Peyer's patch (tissue), 4 donors: Measurements from ENCODE around the gene CAPN3. TPM values are rescaled to one million over a fixed set of nuclear protein-coding genes. Genes with fewer than 3 reads are reported as not detected.

ENCODE experiments used
- DNase-seq, 3 donors: peaks; one replicate each; pipeline ENCODE4 v3.0.0-alpha.2; 2017 to 2019
- H3K27ac ChIP-seq, 4 donors: fragments of 200-600 bp; sonication (generic); one replicate each; pipeline ENCODE4 v1.5.1; 2016 to 2019
- H3K27me3 ChIP-seq, 2 donors: fragments of 200-600 bp; sonication (generic); one replicate each; pipeline ENCODE4 v1.5.1; 2019
- H3K36me3 ChIP-seq, 3 donors: fragments of 200-600 bp; sonication (generic); one replicate each; pipeline ENCODE4 v1.5.1; 2016 to 2019
- H3K4me1 ChIP-seq, 4 donors: fragments of 200-600 bp; sonication (generic); one replicate each; pipeline ENCODE4 v1.5.1; 2016 to 2019
- H3K4me3 ChIP-seq, 4 donors: fragments of 200-600 bp; sonication (generic); 1 replicate in 3 of 4; 2 replicates in 1 of 4; pipeline ENCODE4 v1.5.1; 2016 to 2019; ENCODE audit warnings: mild to moderate bottlenecking in 1 of 4
- H3K9me3 ChIP-seq, 4 donors: fragments of 200-600 bp; sonication (generic); one replicate each; pipeline ENCODE4 v1.5.1; 2016 to 2019; ENCODE audit warnings: mild to moderate bottlenecking in 1 of 4
- CTCF ChIP-seq, 6 experiments: fragments of 450-650 bp in 4 of 6; fragments of 200-600 bp in 2 of 6; sonication (generic) in 1 of 6; IDR thresholded peaks; one replicate each; pipeline ENCODE4 v1.5.1; 2017 to 2019; ENCODE audit warnings: antibody characterized with exemption in 6 of 6, mild to moderate bottlenecking in 3 of 6, moderate library complexity in 1 of 6
- POLR2A ChIP-seq, 2 donors: fragments of 450-650 bp; IDR thresholded peaks; one replicate each; pipeline ENCODE4 v1.5.1; 2017; ENCODE audit warnings: antibody characterized with exemption in 2 of 2, mild to moderate bottlenecking in 2 of 2, moderate library complexity in 2 of 2
- total RNA-seq, 4 donors: library from RNA; depleted of rRNA; stranded (reverse); fragments of >200 nt; gene quantifications; one replicate each; pipeline ENCODE4 v1.1.0, GENCODE V29; 2016

Gene CAPN3
- total RNA-seq, 4 donors from 2014 or later = 9.1 to 76.7 (median 17.7) TPM

GRCh38 chr15:42450425-42450790 is 91.1 kb downstream of the CAPN3 start:
- H3K27ac ChIP-seq = no peak overlapping the region
- no peak for TF ChIP-seq POLR2A (IDR thresholded peaks at IDR 0.05)
- no peak for TF ChIP-seq CTCF (IDR thresholded peaks at IDR 0.05)
- no peaks in the 10 kb centered on the region for H3K4me1 ChIP-seq
- no peak overlapping the region for H3K4me3 ChIP-seq
- DNase-seq = no peak
- H3K9me3 ChIP-seq = no peaks in the 10 kb centered on the region
- peaks cover 0 to 60% (median 2%) of the 10 kb centered on the region in 3 donors for H3K36me3 ChIP-seq
- H3K27me3 ChIP-seq = no peaks in the 10 kb centered on the region

- DNase-seq = no peak
- Histone ChIP-seq H3K36me3 (peaks cover 0 to 28% (median 2%) of the 10 kb centered on the region in 3 donors), H3K4me3 (no peak overlapping the region), H3K27me3 (no peaks in the 10 kb centered on the region), H3K27ac (no peak overlapping the region), H3K9me3 (no peaks in the 10 kb centered on the region), H3K4me1 (peaks cover 0 to 7% (median 0%) of the 10 kb centered on the region in 4 donors)
- TF ChIP-seq CTCF (IDR thresholded peaks at IDR 0.05) = no peak
- no peak for TF ChIP-seq POLR2A (IDR thresholded peaks at IDR 0.05)
Measured at GRCh38 chr15:42453826-42454225, 94.5 kb downstream of the CAPN3 start.

DNA sequence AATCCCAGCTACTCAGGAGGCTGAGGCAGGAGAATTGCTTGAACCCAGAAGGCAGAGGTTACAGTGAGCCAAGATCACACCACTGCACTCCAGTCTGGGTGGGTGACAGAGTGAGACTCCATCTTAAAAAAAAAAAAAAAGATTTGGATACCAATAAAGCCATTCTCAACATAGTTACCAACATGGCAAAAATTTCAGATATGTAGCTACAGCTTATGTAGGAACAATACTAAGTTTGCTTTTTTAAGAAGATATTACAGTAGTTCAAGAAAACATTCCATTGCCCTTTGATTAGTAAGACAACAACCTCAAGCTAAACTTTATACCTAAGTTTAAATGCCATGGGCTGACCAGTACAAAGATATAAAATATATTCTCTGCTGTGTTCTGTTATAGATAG is 97.2 kb downstream of the CAPN3 start:
- Histone ChIP-seq H3K9me3 (no peaks in the 10 kb centered on the region), H3K27ac (peak overlapping the region in 2 of 4 donors; percentile 60 to 85), H3K27me3 (no peaks in the 10 kb centered on the region), H3K4me3 (peak overlapping the region in 1 of 4 donors; percentile 26), H3K36me3 (peaks cover 0 to 3% (median 0%) of the 10 kb centered on the region in 3 donors), H3K4me1 (peaks cover 0 to 7% (median 0%) of the 10 kb centered on the region in 4 donors)
- TF ChIP-seq POLR2A (IDR thresholded peaks at IDR 0.05) = no peak
- no peak for TF ChIP-seq CTCF (IDR thresholded peaks at IDR 0.05)
- no peak for DNase-seq

DNA sequence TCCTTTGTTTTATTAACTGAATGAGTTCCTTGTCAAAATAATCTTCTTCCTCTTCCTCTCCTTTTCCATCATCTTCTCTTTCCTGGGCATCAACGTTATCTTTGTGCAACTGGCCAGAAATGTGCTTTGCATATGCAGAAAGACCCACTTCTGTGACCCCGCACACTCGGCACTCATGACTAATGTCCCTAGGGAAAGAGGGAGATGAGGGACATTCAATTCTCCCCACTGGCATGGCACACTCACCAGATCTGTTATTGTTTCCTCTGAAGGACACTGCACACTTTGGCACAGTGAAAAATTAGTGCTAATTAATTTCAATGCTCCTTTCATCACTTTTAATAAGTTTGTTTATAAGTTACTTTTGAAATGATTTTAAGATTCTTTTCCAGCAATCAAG is 97.7 kb downstream of the CAPN3 start:
- peaks cover 0 to 7% (median 0%) of the 10 kb centered on the region in 4 donors for H3K4me1 ChIP-seq
- no peaks in the 10 kb centered on the region for H3K36me3 ChIP-seq
- H3K4me3 ChIP-seq = peak overlapping the region in 1 of 4 donors; percentile 26
- no peak for DNase-seq
- peak overlapping the region; percentile 34 to 85 (median 59) for H3K27ac ChIP-seq
- H3K9me3 ChIP-seq = no peaks in the 10 kb centered on the region
- no peak for TF ChIP-seq POLR2A (IDR thresholded peaks at IDR 0.05)
- no peak for TF ChIP-seq CTCF (IDR thresholded peaks at IDR 0.05)
- no peaks in the 10 kb centered on the region for H3K27me3 ChIP-seq

GRCh38 chr15:42457445-42458442 is 98.4 kb downstream of the CAPN3 start:
- Histone ChIP-seq H3K27me3 (no peaks in the 10 kb centered on the region), H3K36me3 (no peaks in the 10 kb centered on the region), H3K9me3 (no peaks in the 10 kb centered on the region), H3K27ac (peak overlapping the region; percentile 48 to 85 (median 59)), H3K4me1 (peaks cover 0 to 7% (median 0%) of the 10 kb centered on the region in 4 donors), H3K4me3 (peak overlapping the region in 1 of 4 donors; percentile 26)
- DNase-seq = peak in 1 of 3 donors; percentile 61
- TF ChIP-seq POLR2A (IDR thresholded peaks at IDR 0.05) = no peak
- no peak for TF ChIP-seq CTCF (IDR thresholded peaks at IDR 0.05)
